Heart left ventricle (tissue), 16 donors: ENCODE results near the gene MCM5. TPM values are rescaled to one million over a fixed set of nuclear protein-coding genes. Genes with fewer than 3 reads are reported as not detected.
A peak's percentile ranks its signal among the peaks of the same experiment; 100 is the strongest.

ENCODE experiments used
- ATAC-seq, 4 donors: fragments of 200-7000 bp; cut with Tn5 transposase; one replicate each; pipeline ENCODE4 v1.9.1; 2020 to 2022; ENCODE audit warnings: moderate library complexity in 4 of 4, mild to moderate bottlenecking in 3 of 4, moderate number of reproducible peaks in 1 of 4
- DNase-seq, 5 donors: peaks; one replicate each; pipeline ENCODE4 v3.0.0-alpha.2; 2020
- H3K27ac ChIP-seq, 12 donors: fragments of 200-600 bp; sonication (generic) in 4 of 12; one replicate each; pipeline versions ENCODE4 v1.5.0 to v1.8.0; 2016 to 2022; ENCODE audit warnings: mild to moderate bottlenecking in 2 of 12
- H3K27me3 ChIP-seq, 9 donors: fragments of 200-600 bp; sonication (generic) in 2 of 9; one replicate each; pipeline versions ENCODE4 v1.5.1 to v1.8.0; 2016 to 2022; ENCODE audit warnings: mild to moderate bottlenecking in 3 of 9
- H3K36me3 ChIP-seq, 9 donors: fragments of 200-600 bp; sonication (generic) in 2 of 9; one replicate each; pipeline versions ENCODE4 v1.5.0 to v1.8.0; 2018 to 2022; ENCODE audit warnings: mild to moderate bottlenecking in 2 of 9
- H3K4me1 ChIP-seq, 12 donors: fragments of 200-600 bp; sonication (generic) in 4 of 12; one replicate each; pipeline versions ENCODE4 v1.5.0 to v1.8.0; 2016 to 2022; ENCODE audit warnings: mild to moderate bottlenecking in 3 of 12
- H3K4me3 ChIP-seq, 12 donors: fragments of 200-600 bp; sonication (generic) in 4 of 12; one replicate each; pipeline versions ENCODE4 v1.5.0 to v1.8.0; 2017 to 2022; ENCODE audit warnings: mild to moderate bottlenecking in 9 of 12, moderate library complexity in 4 of 12
- H3K9me3 ChIP-seq, 12 donors: fragments of 200-600 bp; sonication (generic) in 4 of 12; one replicate each; pipeline versions ENCODE4 v1.5.0 to v1.8.0; 2016 to 2022; ENCODE audit warnings: mild to moderate bottlenecking in 1 of 12
- POLR2A ChIP-seq, 2 donors: fragments of 450-650 bp; IDR thresholded peaks; one replicate each; pipeline ENCODE4 v1.6.1; 2017; ENCODE audit warnings: antibody characterized with exemption in 2 of 2, mild to moderate bottlenecking in 2 of 2, moderate library complexity in 2 of 2
- WGBS, 4 donors: extraction: QIAGEN DNeasy Blood & Tissue Kit in 2 of 4; methylation state at CpG; one replicate each; pipeline versions ENCODE4 v1.1.5 to v1.1.7; 2013 to 2018; 5-methylcytosine and 5-hydroxymethylcytosine counted together
- intact Hi-C, 10 donors: fragments of 100-400 bp; cut with DNase I; formaldehyde crosslinking; loops; one replicate each; pipeline versions ENCODE4 v1.11.1 to v1.14.2; 2022
- polyA plus RNA-seq, 2 donors: library from polyadenylated mRNA; stranded (reverse); fragments of 200-250 nt; gene quantifications; one replicate each; pipeline ENCODE4 v1.2.3, GENCODE V29; 2013
- total RNA-seq, 9 donors: library from RNA; depleted of rRNA in 2 of 9; stranded (reverse); fragments of >200 nt in 2 of 9; fragmentation: NEBNext Ultra II Directional in 3 of 9; extraction: Animal tissue kit (Norgen Biotek cat#: 25700) in 3 of 9; gene quantifications; one replicate each; pipeline versions ENCODE4 v1.1.0 to v1.2.4, GENCODE V29; 2016 to 2023
- TF ChIP-seq, protein P1 (sequence below), 12 donors: fragments of 200-600 bp; sonication (generic) in 4 of 12; IDR thresholded peaks; one replicate each; pipeline versions ENCODE4 v1.5.0 to v1.8.0; 2018 to 2022; ENCODE audit warnings: antibody characterized with exemption in 12 of 12, mild to moderate bottlenecking in 5 of 12
- donor health status: ischemic (EF 13 %, LVEDD 7.1; RV severe dilation, severe dysfunction).
- donor health status: healthy with polysubstance abuse.
- donor health status: DM: no; HTN: yes; CAD: no.
- donor health status: DM: no; HTN: no; CAD: no.
- donor health status: ischemic (EF 25% LVEDD 6.9; RV normal size, moderate dysfunction).
- donor health status: ischemic (EF 25% LVEDD 5.7; RV mildly dilated, moderate dysfunction).
- donor health status: healthy.
- donor health status: DM: yes; HTN: yes; CAD: no.
- donor health status: ischemic (EF 35%, LVEDD 5.7; RV mildly dilated, moderate dysfunction).
- donor health status: nonischemic (EF 11% LVEDD 7.7; RV severe dilation, severe dysfunction).
- donor health status: DM: yes; HTN: yes; CAD: no.
- donor health status: PGD.
- donor health status: ischemic (EF 29% LVEDD 5.4; RV normal size, mild dysfunction).
- donor health status: nonischemic (EF 23%, LVEDD 6.1; RV moderate dilation, normal function).

MCM5 gene
- total and polyA plus RNA-seq, 11 donors, result 5.9 to 30.2 (median 12.3) TPM

DNA sequence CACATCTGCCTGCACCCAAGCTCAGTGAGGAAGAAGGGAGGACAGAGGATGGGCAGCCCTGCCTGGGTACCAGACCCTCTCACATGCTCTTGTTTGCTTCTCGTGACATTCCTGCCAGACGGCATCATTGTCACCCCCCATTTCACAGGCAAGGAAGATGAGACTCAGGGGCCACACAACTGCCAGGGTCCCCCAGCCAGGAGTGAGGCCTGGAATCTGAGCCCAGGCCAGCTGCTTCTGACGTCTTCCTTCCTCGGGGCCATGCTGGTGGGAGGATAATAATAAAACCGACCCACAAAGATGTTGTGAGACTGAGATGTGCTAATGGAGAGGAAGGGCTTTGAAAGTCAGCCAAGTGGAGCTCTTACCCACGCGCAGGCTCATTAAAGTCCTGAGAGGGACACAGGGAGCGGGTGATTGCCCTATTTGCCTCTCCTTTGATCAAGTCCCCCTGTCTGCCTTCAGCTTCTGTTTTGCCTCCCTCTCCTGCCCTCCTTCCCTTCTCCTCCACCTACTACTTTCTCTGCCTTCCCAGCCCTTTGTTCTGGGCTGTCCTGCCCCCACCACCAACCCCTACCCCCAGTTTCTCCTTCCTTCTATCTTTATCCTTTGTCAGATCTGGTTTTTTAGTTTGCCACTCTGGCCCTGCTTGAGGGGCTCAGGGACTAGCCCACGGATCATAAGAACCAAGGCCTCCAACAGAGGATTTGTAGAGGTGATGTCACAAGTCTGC, 62.7 kb downstream of the MCM5 start:
- H3K4me1 ChIP-seq, result peaks cover 0 to 10% (median 3%) of the 10 kb centered on the region in 12 donors
- ATAC-seq, result peak in 1 of 4 donors; percentile 13
- H3K27me3 ChIP-seq, result no peaks in the 10 kb centered on the region
- H3K36me3 ChIP-seq, result no peaks in the 10 kb centered on the region
- TF ChIP-seq, protein P1, sequence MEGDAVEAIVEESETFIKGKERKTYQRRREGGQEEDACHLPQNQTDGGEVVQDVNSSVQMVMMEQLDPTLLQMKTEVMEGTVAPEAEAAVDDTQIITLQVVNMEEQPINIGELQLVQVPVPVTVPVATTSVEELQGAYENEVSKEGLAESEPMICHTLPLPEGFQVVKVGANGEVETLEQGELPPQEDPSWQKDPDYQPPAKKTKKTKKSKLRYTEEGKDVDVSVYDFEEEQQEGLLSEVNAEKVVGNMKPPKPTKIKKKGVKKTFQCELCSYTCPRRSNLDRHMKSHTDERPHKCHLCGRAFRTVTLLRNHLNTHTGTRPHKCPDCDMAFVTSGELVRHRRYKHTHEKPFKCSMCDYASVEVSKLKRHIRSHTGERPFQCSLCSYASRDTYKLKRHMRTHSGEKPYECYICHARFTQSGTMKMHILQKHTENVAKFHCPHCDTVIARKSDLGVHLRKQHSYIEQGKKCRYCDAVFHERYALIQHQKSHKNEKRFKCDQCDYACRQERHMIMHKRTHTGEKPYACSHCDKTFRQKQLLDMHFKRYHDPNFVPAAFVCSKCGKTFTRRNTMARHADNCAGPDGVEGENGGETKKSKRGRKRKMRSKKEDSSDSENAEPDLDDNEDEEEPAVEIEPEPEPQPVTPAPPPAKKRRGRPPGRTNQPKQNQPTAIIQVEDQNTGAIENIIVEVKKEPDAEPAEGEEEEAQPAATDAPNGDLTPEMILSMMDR (IDR thresholded peaks at IDR 0.05), result no peak
- no peak for TF ChIP-seq POLR2A (IDR thresholded peaks at IDR 0.05)
- no peak overlapping the region for H3K4me3 ChIP-seq
- no peaks in the 10 kb centered on the region for H3K9me3 ChIP-seq
- no peak overlapping the region for H3K27ac ChIP-seq
- intact Hi-C loops, result no loop called here
- no peak for DNase-seq
- WGBS, 4 donors, result 68 to 74% (median 69%) methylated on average over 7 to 9 of the region's 9 CpGs

- Histone ChIP-seq H3K27me3 (no peaks in the 10 kb centered on the region), H3K36me3 (no peaks in the 10 kb centered on the region), H3K9me3 (no peaks in the 10 kb centered on the region), H3K4me1 (peaks cover 0 to 17% (median 9%) of the 10 kb centered on the region in 12 donors), H3K27ac (no peak overlapping the region), H3K4me3 (no peak overlapping the region)
- ATAC-seq, result no peak
- 96 to 100% (median 98%) methylated on average over 2 of the region's 2 CpGs for WGBS, 4 donors
- intact Hi-C loops, result no loop called here
- TF ChIP-seq POLR2A (IDR thresholded peaks at IDR 0.05), result no peak
- TF ChIP-seq, protein P1 (IDR thresholded peaks at IDR 0.05), result no peak
- no peak for DNase-seq
Measured at GRCh38 chr22:35463231-35463933, 63.4 kb downstream of the MCM5 start.

DNA sequence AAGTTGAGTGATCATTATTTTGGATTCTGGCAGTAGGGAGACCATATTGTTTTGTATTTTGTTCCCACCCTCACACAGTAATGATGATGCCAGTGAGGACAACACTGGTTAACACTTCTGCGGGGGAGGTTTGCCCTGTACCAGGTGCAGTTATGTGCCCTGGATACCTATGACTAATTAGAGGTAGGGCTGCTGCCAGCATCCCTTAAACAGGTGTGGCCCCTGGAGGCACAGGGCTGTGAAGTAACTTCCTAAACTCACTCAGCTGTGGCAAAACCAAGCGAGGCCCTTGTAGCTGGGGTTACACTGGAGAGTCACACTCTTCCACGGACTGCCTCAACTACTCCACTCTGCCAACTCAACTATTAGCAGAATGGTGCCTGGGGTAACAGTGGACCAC, 64.5 kb downstream of the MCM5 start:
- Histone ChIP-seq H3K9me3 (no peaks in the 10 kb centered on the region), H3K27ac (no peak overlapping the region), H3K27me3 (no peaks in the 10 kb centered on the region), H3K4me1 (peaks cover 0 to 24% (median 17%) of the 10 kb centered on the region in 12 donors), H3K4me3 (no peak overlapping the region), H3K36me3 (no peaks in the 10 kb centered on the region)
- ATAC-seq (no peak), DNase-seq (no peak)
- WGBS, 4 donors, result 93 to 95% (median 94%) methylated on average over 2 to 3 of the region's 3 CpGs
- TF ChIP-seq, protein P1 (IDR thresholded peaks at IDR 0.05), result no peak
- TF ChIP-seq POLR2A (IDR thresholded peaks at IDR 0.05), result no peak
- intact Hi-C loops, result no loop called here

DNA sequence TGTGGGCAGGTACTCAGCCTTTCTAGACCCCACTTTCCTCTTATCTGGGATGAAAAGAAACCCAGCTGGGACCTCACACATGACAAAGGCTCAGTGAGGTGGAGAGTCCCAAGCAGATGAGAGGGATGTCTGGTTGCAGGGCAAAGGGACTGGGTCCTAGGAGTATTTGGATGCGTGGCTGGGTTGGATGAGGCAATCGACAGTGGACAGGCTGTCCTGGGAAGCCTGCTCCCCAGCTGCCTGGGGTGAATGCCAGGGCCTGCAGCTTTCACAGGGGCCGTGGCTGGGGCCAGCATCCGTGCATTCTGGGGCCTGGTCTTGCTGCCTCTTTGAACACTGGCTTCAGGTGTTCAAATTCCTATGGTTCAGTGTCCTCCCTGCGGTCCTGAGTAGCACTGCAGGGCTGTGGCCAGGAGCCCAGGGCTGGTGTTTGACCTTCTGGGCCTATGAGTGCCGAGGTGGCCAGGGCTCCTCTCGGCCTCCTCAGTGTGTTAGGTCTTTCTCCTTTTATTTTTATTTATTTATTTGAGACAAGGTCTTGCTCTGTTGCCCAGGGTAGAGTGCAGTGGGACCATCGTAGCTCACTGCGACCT, 65.3 kb downstream of the MCM5 start:
- intact Hi-C loops, result no loop called here
- no peaks in the 10 kb centered on the region for H3K36me3 ChIP-seq
- peak in 2 of 5 donors; percentile 53 to 66 for DNase-seq
- no peaks in the 10 kb centered on the region for H3K27me3 ChIP-seq
- no peak overlapping the region for H3K27ac ChIP-seq
- no peaks in the 10 kb centered on the region for H3K9me3 ChIP-seq
- H3K4me1 ChIP-seq, result peaks cover 0 to 24% (median 17%) of the 10 kb centered on the region in 12 donors
- H3K4me3 ChIP-seq, result no peak overlapping the region
- 84 to 90% (median 88%) methylated on average over 6 to 9 of the region's 9 CpGs for WGBS, 4 donors
- ATAC-seq, result peak in 2 of 4 donors; percentile 23 to 42
- TF ChIP-seq, protein P1 (IDR thresholded peaks at IDR 0.05), result no peak
- no peak for TF ChIP-seq POLR2A (IDR thresholded peaks at IDR 0.05)
